Measurements from ENCODE around the gene SPATA46. TPM values are rescaled to one million over a fixed set of nuclear protein-coding genes. Genes with fewer than 3 reads are reported as not detected.
"Not testable (repeated sequence)": the region's sequence is repeated elsewhere in the genome, so short reads cannot be mapped to it uniquely, and the experiment has no call there.

The SPATA46 gene
- total RNA-seq, 2 donors from 2014 or later: not detected

DNA sequence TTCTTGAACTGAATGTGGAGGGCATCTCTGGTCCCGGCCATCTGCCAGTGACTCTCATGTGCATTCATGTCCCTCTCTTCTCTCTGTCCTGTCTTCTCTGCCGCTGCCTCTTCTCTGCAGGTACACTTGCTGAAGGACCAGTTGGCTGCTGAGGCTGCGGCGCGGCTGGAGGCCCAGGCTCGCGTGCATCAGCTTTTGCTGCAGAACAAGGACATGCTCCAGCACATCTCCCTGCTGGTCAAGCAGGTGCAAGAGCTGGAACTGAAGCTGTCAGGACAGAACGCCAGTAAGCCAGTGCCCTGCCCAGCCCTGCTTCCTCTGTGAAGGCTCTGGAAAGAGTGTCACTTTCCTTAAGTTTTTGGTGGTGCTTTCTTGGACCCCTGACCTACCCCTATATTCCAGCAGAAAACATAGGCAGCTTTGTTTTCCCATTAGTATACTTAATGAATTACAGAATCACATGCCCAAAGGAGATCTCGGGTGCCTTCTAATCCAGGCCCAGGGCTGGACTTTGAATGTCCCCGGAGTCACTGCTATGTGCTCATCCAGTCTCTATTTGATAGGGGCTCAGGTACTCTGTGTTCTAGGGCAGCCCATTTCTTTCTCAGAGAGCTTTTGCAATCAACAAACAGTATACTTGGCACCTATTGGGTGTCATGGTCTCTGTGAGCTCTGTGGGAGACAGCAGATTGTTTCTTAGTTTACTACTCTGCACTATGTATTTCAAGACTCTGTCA lies 11.2 kb downstream of the SPATA46 start:
- Mint-ChIP-seq H3K4me1 (ENCODE audit: low read depth in 2 of 2) (no peaks in the 10 kb centered on the region), H3K36me3 (no peaks in the 10 kb centered on the region), H3K9me3 (no peaks in the 10 kb centered on the region), H3K4me3 (no peak overlapping the region), H3K27me3 (no peaks in the 10 kb centered on the region), H3K27ac (no peak overlapping the region)
- no peak for ATAC-seq
- DNase-seq (ENCODE audit: low spot score): no peak

DNA sequence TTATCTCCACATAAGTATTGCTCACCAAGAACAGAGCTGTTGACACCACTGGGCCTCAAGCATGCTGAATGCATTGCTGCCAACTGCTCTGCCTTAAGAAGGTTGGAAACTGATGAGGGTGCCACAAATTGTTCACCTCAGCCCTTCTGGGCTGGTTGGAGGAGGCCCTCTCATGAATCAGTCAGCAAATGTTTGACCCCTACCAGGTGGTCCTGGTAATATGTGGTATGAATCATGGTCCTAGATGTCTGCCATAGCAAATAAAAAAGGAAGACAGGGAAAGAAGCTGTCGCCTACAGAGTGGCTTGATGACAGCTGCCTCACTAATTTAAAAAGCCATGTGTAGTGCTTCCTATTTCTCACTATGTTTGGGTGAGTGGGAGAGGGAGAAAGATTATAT lies 12.2 kb downstream of the SPATA46 start:
- ATAC-seq: no peak
- H3K4me3 Mint-ChIP-seq: no peak overlapping the region
- H3K9me3 Mint-ChIP-seq: no peaks in the 10 kb centered on the region
- no peaks in the 10 kb centered on the region for H3K36me3 Mint-ChIP-seq
- no peak for DNase-seq (ENCODE audit: low spot score)
- H3K4me1 Mint-ChIP-seq (ENCODE audit: low read depth in 2 of 2): no peaks in the 10 kb centered on the region
- H3K27ac Mint-ChIP-seq: peak overlapping the region in 1 of 2 donors; percentile 61
- H3K27me3 Mint-ChIP-seq: no peaks in the 10 kb centered on the region

DNA sequence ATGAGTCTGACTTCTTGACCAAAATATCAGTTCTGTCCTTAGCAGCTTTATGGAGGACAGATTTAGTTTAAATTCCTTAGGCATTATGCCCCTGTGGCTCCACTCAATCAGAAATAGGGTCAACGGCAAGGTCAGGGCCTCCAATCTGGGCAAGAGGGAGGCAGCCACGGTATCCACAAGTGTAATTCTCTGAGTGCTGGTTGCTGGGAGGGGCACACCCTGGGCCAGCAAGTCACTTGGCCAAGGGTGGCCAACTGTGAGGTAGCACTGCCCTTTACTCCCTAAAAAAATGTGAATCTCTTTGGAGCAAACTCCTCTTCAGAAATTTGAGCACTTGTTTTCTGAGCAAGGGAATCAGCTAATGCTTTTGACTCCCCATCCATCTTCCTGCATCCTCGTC lies 12.8 kb downstream of the SPATA46 start:
- Mint-ChIP-seq H3K36me3 (no peaks in the 10 kb centered on the region), H3K4me3 (no peak overlapping the region), H3K9me3 (no peaks in the 10 kb centered on the region), H3K27me3 (no peaks in the 10 kb centered on the region), H3K4me1 (ENCODE audit: low read depth in 2 of 2) (no peaks in the 10 kb centered on the region), H3K27ac (peak overlapping the region in 1 of 2 donors; percentile 61)
- DNase-seq (ENCODE audit: low spot score) (no peak), ATAC-seq (no peak)

DNA sequence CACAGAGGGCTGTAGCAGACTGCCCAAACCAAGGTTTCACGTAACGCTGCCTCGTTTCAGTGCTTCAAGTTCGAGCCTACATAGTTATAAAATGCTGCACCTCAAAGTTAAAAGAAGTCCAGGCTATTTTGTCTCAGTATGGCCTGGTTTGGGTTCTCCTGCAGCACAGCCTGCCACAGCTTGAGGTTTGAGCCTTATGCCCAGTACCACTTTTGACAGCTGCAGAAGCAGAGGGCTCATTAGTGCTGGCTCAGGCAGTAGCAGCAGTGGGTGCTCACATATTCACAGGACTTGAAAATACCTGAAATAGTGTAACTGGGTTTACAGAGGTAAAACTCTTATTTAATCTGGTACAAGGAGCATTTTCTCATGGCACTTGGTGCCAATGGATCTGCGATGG lies 15.3 kb downstream of the SPATA46 start:
- Mint-ChIP-seq H3K36me3 (no peaks in the 10 kb centered on the region), H3K27me3 (peaks cover 5% of the 10 kb centered on the region in 2 donors), H3K27ac (no peak overlapping the region), H3K4me3 (no peak overlapping the region), H3K4me1 (ENCODE audit: low read depth in 2 of 2) (peaks cover 0 to 7% of the 10 kb centered on the region in 2 donors), H3K9me3 (no peaks in the 10 kb centered on the region)
- no peak for DNase-seq (ENCODE audit: low spot score)
- no peak for ATAC-seq

DNA sequence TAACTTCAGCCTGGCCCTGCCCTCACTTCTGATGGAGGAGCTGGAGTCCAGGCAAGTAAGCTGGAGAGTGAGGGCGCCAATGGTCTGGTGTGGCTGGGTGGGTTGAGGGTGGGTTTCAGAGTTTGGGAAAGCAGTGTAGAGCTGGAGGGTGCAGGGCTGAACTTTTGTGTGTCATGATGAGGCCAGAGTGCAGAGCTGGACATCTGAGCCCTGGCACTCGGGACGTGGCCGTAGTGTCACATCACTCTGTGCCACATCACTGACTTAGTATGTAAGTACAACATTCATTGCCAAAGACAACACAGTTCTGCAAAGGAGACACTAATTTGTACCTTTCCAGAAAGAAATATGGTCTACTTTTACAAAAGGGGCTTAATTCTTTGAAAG lies 15.8 kb downstream of the SPATA46 start:
- no peak for DNase-seq (ENCODE audit: low spot score)
- H3K27me3 Mint-ChIP-seq: peaks cover 5% of the 10 kb centered on the region in 2 donors
- no peak for ATAC-seq
- H3K4me3 Mint-ChIP-seq: no peak overlapping the region
- H3K36me3 Mint-ChIP-seq: no peaks in the 10 kb centered on the region
- H3K27ac Mint-ChIP-seq: no peak overlapping the region
- H3K9me3 Mint-ChIP-seq: no peaks in the 10 kb centered on the region
- H3K4me1 Mint-ChIP-seq (ENCODE audit: low read depth in 2 of 2): peaks cover 0 to 7% of the 10 kb centered on the region in 2 donors

DNA sequence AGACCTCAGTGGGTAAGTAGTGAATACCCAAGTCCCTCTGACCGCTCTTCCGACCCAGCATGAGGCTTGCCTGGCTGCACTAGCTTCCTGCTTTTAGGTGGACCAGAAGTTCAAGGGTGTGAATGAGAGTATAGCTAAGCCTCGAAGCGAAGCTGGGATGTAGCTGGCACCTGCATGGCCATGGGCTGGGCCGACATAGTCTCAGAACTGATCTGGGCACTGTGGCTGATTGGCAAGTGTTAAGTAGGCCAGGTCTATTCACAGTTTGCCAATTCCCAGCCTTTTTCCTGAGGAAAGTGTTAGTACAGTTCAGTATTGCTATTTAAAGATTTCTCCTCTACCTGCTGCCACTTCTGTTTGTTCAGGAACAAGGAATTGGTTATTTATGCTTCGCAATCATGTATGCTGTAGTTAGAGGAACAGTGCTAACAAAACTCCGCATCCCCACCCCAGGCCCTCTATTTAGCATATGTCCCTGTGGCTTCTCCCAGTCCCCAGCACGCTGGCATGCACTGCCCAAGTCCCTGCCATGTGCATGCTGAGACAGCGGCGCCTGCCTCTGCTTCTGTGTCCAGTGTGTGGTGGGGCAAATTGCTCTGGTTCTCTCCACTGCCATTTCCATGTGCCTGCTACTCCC lies 16.3 kb downstream of the SPATA46 start:
- Mint-ChIP-seq H3K9me3 (no peaks in the 10 kb centered on the region), H3K27ac (no peak overlapping the region), H3K4me3 (no peak overlapping the region), H3K36me3 (no peaks in the 10 kb centered on the region), H3K27me3 (peaks cover 5% of the 10 kb centered on the region in 2 donors), H3K4me1 (ENCODE audit: low read depth in 2 of 2) (peaks cover 0 to 7% of the 10 kb centered on the region in 2 donors)
- ATAC-seq (peak in 1 of 2 donors; percentile 31), DNase-seq (ENCODE audit: low spot score) (no peak)

DNA sequence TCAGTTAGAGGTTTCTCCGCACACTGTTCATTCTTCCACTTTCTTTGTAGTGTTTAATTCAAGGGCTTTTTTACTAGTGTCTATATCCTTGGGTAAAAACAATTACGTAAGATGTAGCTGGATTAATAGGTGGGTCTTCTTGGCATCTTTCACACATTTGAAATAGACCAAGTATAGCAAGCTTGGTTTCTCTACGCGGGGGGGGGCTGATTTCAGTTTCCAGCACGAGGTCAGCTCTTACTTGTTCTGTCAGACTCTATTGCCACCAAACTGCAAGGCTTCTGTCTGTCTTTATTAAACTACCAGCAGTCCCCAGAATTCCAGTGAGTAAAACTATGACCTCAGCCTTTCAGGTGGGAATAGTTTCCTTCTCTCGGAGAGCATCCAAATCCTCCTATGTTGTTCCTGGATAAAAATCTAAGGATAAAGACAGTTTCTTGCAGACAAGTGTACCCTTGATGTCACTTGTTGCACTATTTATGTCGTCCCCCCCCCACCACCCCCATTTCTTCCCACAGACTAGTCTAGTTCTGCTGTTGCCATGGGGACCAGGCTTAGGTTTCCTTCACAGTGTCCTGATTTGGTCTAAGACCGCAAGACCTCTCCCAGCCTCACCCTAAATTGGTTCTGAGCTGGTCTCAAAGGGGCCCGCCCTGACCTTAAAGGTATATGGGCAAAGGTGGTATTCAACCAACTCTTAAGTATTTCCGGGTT lies 17.0 kb downstream of the SPATA46 start:
- H3K4me3 Mint-ChIP-seq: no peak overlapping the region
- H3K4me1 Mint-ChIP-seq (ENCODE audit: low read depth in 2 of 2): peaks cover 0 to 7% of the 10 kb centered on the region in 2 donors
- H3K27ac Mint-ChIP-seq: no peak overlapping the region
- H3K36me3 Mint-ChIP-seq: no peaks in the 10 kb centered on the region
- peaks cover 5% of the 10 kb centered on the region in 2 donors for H3K27me3 Mint-ChIP-seq
- DNase-seq (ENCODE audit: low spot score) (no peak), ATAC-seq (no peak)
- no peaks in the 10 kb centered on the region for H3K9me3 Mint-ChIP-seq

DNA sequence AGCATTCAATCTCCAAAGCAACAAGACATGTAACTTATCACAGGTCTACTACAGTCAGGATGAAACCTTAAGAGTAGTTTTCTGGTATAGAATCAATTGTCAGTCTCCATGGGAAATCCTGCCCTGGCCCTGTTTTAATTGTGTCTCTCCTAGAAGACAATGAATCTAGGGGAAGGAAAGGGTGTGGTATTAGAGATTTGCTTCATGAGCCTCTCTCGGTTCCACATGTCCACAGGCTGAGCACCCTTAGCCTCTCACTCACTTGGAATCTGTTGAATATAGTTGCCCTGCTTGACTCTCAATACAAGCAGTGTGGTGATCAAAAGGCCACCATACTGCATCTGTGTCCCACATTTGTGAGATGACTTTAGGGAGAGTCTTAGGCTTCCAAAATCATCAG lies 17.7 kb downstream of the SPATA46 start:
- Mint-ChIP-seq H3K27ac (no peak overlapping the region), H3K9me3 (no peaks in the 10 kb centered on the region), H3K36me3 (no peaks in the 10 kb centered on the region), H3K4me3 (no peak overlapping the region), H3K4me1 (ENCODE audit: low read depth in 2 of 2) (peaks cover 0 to 7% of the 10 kb centered on the region in 2 donors), H3K27me3 (peaks cover 5 to 7% of the 10 kb centered on the region in 2 donors)
- ATAC-seq (no peak), DNase-seq (ENCODE audit: low spot score) (no peak)

DNA sequence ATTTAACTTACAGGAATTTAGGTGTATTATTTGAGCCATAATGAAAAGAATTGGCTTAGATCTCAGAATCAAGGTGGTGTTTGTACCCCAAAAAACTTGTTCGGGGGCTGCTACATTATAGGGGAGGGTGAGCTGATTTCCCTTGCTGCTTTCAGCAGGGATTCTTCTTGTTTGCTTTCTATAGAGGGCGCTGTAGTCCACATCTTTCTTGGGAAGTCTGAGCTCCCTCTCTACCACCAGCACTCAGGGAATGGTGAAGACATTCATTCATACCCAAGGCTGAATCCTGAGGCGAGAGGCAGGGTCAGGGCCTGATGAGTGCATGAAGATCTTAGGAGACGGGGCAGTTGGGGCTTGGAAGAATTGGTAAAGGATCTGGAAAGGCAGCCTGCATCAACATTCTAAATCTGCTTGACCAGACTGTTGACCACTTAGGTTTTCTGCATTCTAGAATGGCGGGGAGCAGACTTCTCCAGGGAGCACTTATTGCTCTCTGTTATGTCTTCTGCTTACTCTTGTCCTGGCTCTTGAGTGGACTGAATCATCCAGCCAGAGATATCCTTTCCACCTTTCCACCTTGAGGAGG lies 18.9 kb downstream of the SPATA46 start:
- ATAC-seq: peak in 1 of 2 donors; percentile 49
- Mint-ChIP-seq H3K27ac (no peak overlapping the region), H3K27me3 (peaks cover 7 to 8% of the 10 kb centered on the region in 2 donors), H3K9me3 (no peaks in the 10 kb centered on the region), H3K4me3 (no peak overlapping the region), H3K36me3 (no peaks in the 10 kb centered on the region), H3K4me1 (ENCODE audit: low read depth in 2 of 2) (peaks cover 0 to 7% of the 10 kb centered on the region in 2 donors)
- no peak for DNase-seq (ENCODE audit: low spot score)

DNA sequence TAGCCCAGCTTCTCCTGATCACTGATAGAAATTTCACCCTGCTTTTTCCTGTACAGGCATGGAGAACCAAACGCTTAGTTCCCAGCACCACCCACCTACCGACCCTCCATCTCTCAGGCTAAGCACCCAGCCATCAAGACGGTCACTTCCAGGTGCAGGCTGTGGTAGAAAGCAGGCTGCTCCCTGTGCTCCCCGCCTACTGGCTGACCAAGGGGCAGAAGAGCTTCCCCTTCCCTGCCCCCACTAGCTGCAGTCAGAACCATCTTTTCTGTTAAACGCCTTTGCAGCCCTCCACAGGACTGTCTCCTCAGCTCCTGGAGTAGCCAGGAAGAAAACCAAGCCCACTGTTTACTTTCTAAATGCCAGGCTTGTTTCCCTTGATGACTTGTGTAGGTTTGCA lies 23.0 kb downstream of the SPATA46 start:
- DNase-seq (ENCODE audit: low spot score): no peak
- Mint-ChIP-seq H3K9me3 (no peaks in the 10 kb centered on the region), H3K4me1 (ENCODE audit: low read depth in 2 of 2) (peaks cover 0 to 7% of the 10 kb centered on the region in 2 donors), H3K27me3 (peaks cover 9 to 30% of the 10 kb centered on the region in 2 donors), H3K27ac (no peak overlapping the region), H3K4me3 (no peak overlapping the region), H3K36me3 (no peaks in the 10 kb centered on the region)
- no peak for ATAC-seq

DNA sequence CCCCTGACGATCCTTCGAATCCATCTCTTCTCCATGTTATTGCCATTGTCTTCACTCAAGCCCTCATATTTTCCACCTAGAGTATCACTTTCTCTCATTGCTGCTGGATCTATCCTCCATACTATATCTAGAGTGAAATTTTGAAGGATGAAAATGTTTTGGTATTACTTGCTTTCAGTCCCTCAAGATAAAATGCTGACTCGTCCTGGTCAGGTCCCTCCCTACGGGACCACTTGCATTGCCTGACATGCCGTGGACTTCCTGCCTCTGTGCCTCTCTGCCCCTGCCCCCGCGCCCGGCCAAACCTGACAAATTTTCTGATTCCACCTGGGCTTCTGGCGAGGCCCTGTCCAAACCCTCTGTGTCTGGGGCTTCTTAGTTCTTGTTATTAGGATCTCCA lies 23.6 kb downstream of the SPATA46 start:
- no peaks in the 10 kb centered on the region for H3K36me3 Mint-ChIP-seq
- DNase-seq (ENCODE audit: low spot score): no peak

DNA sequence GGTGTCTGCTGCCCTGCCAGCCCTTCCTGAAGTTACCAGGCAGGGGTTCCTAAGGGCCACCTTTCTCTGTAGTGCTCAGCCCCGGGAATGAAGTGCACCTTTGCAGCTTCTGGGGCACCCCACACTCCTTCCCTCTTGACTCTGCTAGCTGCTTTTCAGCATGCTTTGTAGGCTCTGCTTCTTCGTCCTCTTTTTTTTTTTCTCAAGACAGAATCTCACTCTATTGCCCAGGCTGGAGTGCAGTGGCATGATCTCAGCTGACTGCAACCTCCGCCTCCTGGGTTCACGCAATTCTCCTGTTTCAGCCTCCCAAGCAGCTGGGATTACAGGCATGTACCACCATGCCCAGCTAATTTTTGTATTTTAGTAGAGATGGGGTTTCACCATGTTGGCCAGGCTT lies 24.8 kb downstream of the SPATA46 start:
- not testable (repeated sequence) for H3K27ac Mint-ChIP-seq; DNase-seq (ENCODE audit: low spot score); ATAC-seq; H3K4me3 Mint-ChIP-seq; H3K36me3 Mint-ChIP-seq; H3K4me1 Mint-ChIP-seq (ENCODE audit: low read depth in 2 of 2); H3K9me3 Mint-ChIP-seq
- H3K27me3 Mint-ChIP-seq: peaks cover 4 to 25% of the 10 kb centered on the region in 2 donors

More for the DNA sequence above, 23.6 kb downstream of the SPATA46 start:
- ATAC-seq: no peak
- Mint-ChIP-seq H3K4me3 (no peak overlapping the region), H3K27ac (no peak overlapping the region), H3K27me3 (peaks cover 9 to 30% of the 10 kb centered on the region in 2 donors), H3K9me3 (no peaks in the 10 kb centered on the region), H3K4me1 (ENCODE audit: low read depth in 2 of 2) (peaks cover 0 to 7% of the 10 kb centered on the region in 2 donors)

DNA sequence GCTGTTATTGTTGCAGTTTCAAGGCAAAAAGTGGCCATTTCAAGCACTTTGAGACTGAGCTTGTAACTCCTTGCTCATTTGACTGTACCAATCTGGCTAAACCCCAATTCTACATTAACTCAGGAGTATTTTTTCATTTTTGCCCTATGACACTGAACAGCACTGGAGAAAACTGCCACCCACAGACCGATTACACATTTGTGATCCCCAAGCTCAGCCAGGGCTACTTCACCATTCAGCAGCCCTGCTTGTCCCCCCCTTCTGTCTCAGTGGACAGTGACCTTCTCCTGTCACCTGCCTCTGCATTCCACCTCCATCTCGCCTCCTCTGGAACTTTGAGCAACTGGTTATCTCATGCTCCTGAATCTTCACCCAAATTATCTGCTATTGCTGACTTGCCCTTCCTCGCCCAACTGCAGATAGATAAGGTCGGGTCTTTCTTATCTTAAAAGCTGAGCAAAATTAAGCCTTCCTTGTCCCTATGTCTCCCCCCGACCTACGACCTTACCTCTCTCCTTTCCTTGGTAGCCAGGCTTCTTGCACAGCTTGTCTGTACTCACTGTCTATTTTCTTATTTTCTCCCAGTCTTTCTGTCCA lies 25.3 kb downstream of the SPATA46 start:
- ATAC-seq (no peak), DNase-seq (ENCODE audit: low spot score) (no peak)
- Mint-ChIP-seq H3K27me3 (peaks cover 4 to 25% of the 10 kb centered on the region in 2 donors), H3K4me3 (no peak overlapping the region), H3K27ac (no peak overlapping the region), H3K4me1 (ENCODE audit: low read depth in 2 of 2) (no peaks in the 10 kb centered on the region), H3K36me3 (no peaks in the 10 kb centered on the region), H3K9me3 (no peaks in the 10 kb centered on the region)

All from natural killer cell treated with Interleukin-12 subunit alpha and Interleukin-12 subunit beta and Interleukin-15 and Interleukin-18, amount 100 ng/mL, for 72 hours (primary cell).